Endothelial cell of umbilical vein (primary cell): ENCODE data around the gene C15orf39. TPM values are rescaled to one million over a fixed set of nuclear protein-coding genes. Genes with fewer than 3 reads are reported as not detected.

ENCODE experiments used
- BruUV-seq: library from RNA; stranded (reverse); fragments of 400-500 nt; replicated peaks from 2 replicates; lab custom pipeline; 2021; lab: Mats Ljungman, UMichigan
- CTCF ChIA-PET: fragments of 300-600, 350-600 bp; sonication (Branson Sonifier 250); formaldehyde crosslinking; loops from one replicate; lab custom pipeline; 2021; ENCODE audit warnings: antibody characterized with exemption, inconsistent platforms; lab: Charles Lee
- POLR2A ChIA-PET: fragments of 300-600, 350-600 bp; sonication (Branson Sonifier 250); formaldehyde crosslinking; loops from one replicate; lab custom pipeline; 2021; ENCODE audit warnings: antibody characterized with exemption, inconsistent platforms; lab: Charles Lee
- DNase-seq: peaks from one replicate; pipeline ENCODE4 v3.0.0-alpha.2; 2011; ENCODE audit warnings: low read depth, low spot score
- FAIRE-seq: peaks from 2 replicates; lab custom pipeline; 2011; peaks lifted over from hg19 to GRCh38; lab: Jason Lieb, UNC
- H2AFZ ChIP-seq: 2 replicates; pipeline ENCODE4 v1.6.0; 2012; ENCODE audit warnings: low read depth, low read length, control low read depth, inconsistent platforms
- H3K27ac ChIP-seq: 2 replicates; pipeline ENCODE4 v1.5.1; 2011; ENCODE audit warnings: low read depth, mild to moderate bottlenecking, control low read depth, low read length, moderate library complexity; ENCODE audit not compliant: insufficient read depth
- H3K27me3 ChIP-seq, 2 experiments: 2 replicates each; pipeline versions ENCODE4 v1.6.0 to v1.6.1; 2011; ENCODE audit warnings: low read length in 2 of 2, mixed read lengths in 1 of 2; ENCODE audit not compliant: control insufficient read depth in 2 of 2, insufficient read depth in 2 of 2
- H3K36me3 ChIP-seq, 2 experiments: 2 replicates in 1 of 2; 3 replicates in 1 of 2; pipeline ENCODE4 v1.5.1; 2011; ENCODE audit warnings: low read length in 2 of 2, mild to moderate bottlenecking in 1 of 2, moderate library complexity in 1 of 2; ENCODE audit not compliant: control insufficient read depth in 2 of 2, insufficient read depth in 2 of 2; ENCODE audit errors: extremely low read depth in 1 of 2
- H3K4me1 ChIP-seq: 3 replicates; pipeline ENCODE4 v1.5.1; 2011; ENCODE audit warnings: mild to moderate bottlenecking, low read length; ENCODE audit not compliant: control insufficient read depth, insufficient read depth; ENCODE audit errors: extremely low read depth
- H3K4me2 ChIP-seq: 2 replicates; pipeline ENCODE4 v1.6.1; 2011; ENCODE audit warnings: low read length, control low read depth, mixed read lengths; ENCODE audit not compliant: insufficient read depth
- H3K4me3 ChIP-seq, 3 experiments: fragments of 200-600 bp in 1 of 3; sonication (generic), shearing (Covaris generic) in 1 of 3; replicated peaks in 1 of 3; 2 replicates each; pipeline ENCODE4 v1.5.1; 2011 to 2016; ENCODE audit warnings: control low read depth in 3 of 3, low read length in 3 of 3, mild to moderate bottlenecking in 2 of 3, inconsistent platforms in 1 of 3, low read depth in 1 of 3, moderate library complexity in 1 of 3; ENCODE audit not compliant: insufficient read depth in 1 of 3
- H3K79me2 ChIP-seq: 2 replicates; pipeline ENCODE4 v1.6.0; 2012; ENCODE audit warnings: low read length, inconsistent platforms; ENCODE audit not compliant: control insufficient read depth, insufficient read depth
- H3K9ac ChIP-seq: replicated peaks from 2 replicates; pipeline ENCODE3; 2011; ENCODE audit warnings: low read length, control low read depth; ENCODE audit not compliant: insufficient read depth; ENCODE audit errors: extremely low read depth
- H3K9me1 ChIP-seq: replicated peaks from 3 replicates; pipeline ENCODE4 v1.6.0; 2011; ENCODE audit warnings: mild to moderate bottlenecking, low read length; ENCODE audit not compliant: control insufficient read depth, insufficient read depth; ENCODE audit errors: extremely low read depth
- H3K9me3 ChIP-seq: replicated peaks from 2 replicates; pipeline ENCODE4 v1.5.1; 2012; ENCODE audit warnings: low read length, inconsistent platforms; ENCODE audit not compliant: control insufficient read depth, insufficient read depth
- H4K20me1 ChIP-seq: replicated peaks from 2 replicates; pipeline ENCODE3; 2011; ENCODE audit warnings: mild to moderate bottlenecking, low read length; ENCODE audit not compliant: control insufficient read depth, insufficient read depth; ENCODE audit errors: extremely low read depth
- CTCF ChIP-seq, 2 donors: IDR thresholded peaks; 1 replicate in 1 of 2; 2 replicates in 1 of 2; pipeline ENCODE4 v1.5.1; 2011; ENCODE audit warnings: low read length in 2 of 2, mild to moderate bottlenecking in 2 of 2, moderate library complexity in 2 of 2, control low read depth in 1 of 2, inconsistent platforms in 1 of 2, low read depth in 1 of 2; ENCODE audit not compliant: insufficient read depth in 1 of 2; ENCODE audit errors: extremely low read depth in 1 of 2
- EZH2 ChIP-seq: IDR thresholded peaks from 2 replicates; pipeline ENCODE4 v1.6.1; 2012; ENCODE audit warnings: borderline replicate concordance, low read depth, mild to moderate bottlenecking, moderate library complexity, low read length, inconsistent platforms; ENCODE audit not compliant: severe bottlenecking
- FOS ChIP-seq: IDR thresholded peaks from 2 replicates; pipeline ENCODE4 v1.6.1; 2011; ENCODE audit warnings: mild to moderate bottlenecking, low read length, moderate library complexity, borderline replicate concordance; ENCODE audit not compliant: insufficient read depth
- GATA2 ChIP-seq: IDR thresholded peaks from 2 replicates; pipeline ENCODE4 v1.7.0; 2011; ENCODE audit warnings: low read depth, mild to moderate bottlenecking, moderate library complexity, mixed read lengths, low read length; ENCODE audit not compliant: insufficient read length, insufficient read depth
- JUN ChIP-seq: IDR thresholded peaks from 2 replicates; pipeline ENCODE4 v1.6.1; 2011; ENCODE audit warnings: borderline replicate concordance, low read depth; ENCODE audit not compliant: insufficient read length, insufficient read depth
- MAX ChIP-seq: IDR thresholded peaks from 2 replicates; pipeline ENCODE4 v1.6.1; 2011; ENCODE audit not compliant: insufficient read depth, insufficient read length
- MYC ChIP-seq: IDR thresholded peaks from one replicate; pipeline ENCODE4 v1.6.1; 2011; ENCODE audit warnings: mild to moderate bottlenecking, low read depth, low read length
- POLR2A ChIP-seq: IDR thresholded peaks from 2 replicates; pipeline ENCODE4 v1.6.1; 2012; ENCODE audit warnings: low read depth, mild to moderate bottlenecking, control low read depth, low read length
- POLR2AphosphoS5 ChIP-seq: IDR thresholded peaks from 2 replicates; pipeline ENCODE4 v1.6.1; 2012; ENCODE audit warnings: low read depth, mild to moderate bottlenecking, control low read depth, low read length, moderate library complexity; ENCODE audit not compliant: insufficient read depth
- dilution Hi-C: fragments of 300-500 bp; cut with MboI; formaldehyde crosslinking; loops from one replicate; pipeline ENCODE4 v1.15.0; 2019; ENCODE audit warnings: low sequenced_read_pairs; ENCODE audit not compliant: extremely low pct_ligation_motif_present
- intact Hi-C: fragments of 100-400 bp; cut with micrococcal nuclease; formaldehyde crosslinking; loops from one replicate; pipeline ENCODE4 v1.10.0; 2022
- polyA plus RNA-seq, 4 experiments: library from polyadenylated mRNA; depleted of rRNA in 3 of 4; stranded (reverse) in 3 of 4; unstranded in 1 of 4; fragments of >200 nt; gene quantifications; 2 replicates each; pipeline versions ENCODE4 v1.2.1 to v1.2.3, GENCODE V29; 2011 to 2012; ENCODE audit warnings: missing spikeins in 1 of 4
- total RNA-seq: library from RNA; stranded (reverse); gene quantifications from 2 replicates; pipeline ENCODE4 v1.2.3, GENCODE V29; 2021

The C15orf39 gene
- total and polyA plus RNA-seq, 2 donors (not counting 3 experiments of a cell fraction or from before 2014, with no cell fraction given) = 14.8 to 36.1 TPM

DNA sequence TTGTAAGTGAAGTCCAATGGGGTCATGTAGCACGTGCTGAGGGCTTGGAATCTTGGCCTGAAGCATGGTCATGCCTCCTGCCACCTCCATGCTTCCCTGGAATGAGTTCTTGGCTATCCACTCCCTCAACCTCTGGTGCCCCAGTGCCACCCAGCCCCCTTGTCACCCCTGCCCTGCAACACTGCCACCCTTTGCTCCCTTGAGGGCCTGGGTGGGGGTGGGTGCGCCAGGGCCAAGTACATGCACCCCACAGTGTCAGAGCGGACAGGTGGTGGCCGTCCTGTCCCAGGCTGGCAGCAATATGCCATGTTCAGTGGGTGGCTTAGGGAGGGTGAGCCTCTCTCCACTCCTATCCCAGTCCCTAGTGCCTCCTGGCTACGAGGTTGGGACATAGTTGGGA lies 27.6 kb upstream of the C15orf39 start:
- no peak overlapping the region for H3K4me2 ChIP-seq
- no peak overlapping the region for H3K9ac ChIP-seq
- H2AFZ ChIP-seq = no peak overlapping the region
- H3K36me3 ChIP-seq = no peaks in the 10 kb centered on the region
- H3K9me3 ChIP-seq = no peaks in the 10 kb centered on the region
- H3K27me3 ChIP-seq = no peaks in the 10 kb centered on the region
- DNase-seq (no peak), FAIRE-seq (no peak)
- dilution Hi-C loops = no loop called here
- H4K20me1 ChIP-seq = no peaks in the 10 kb centered on the region
- H3K4me1 ChIP-seq = peaks cover 15% of the 10 kb centered on the region
- no peaks in the 10 kb centered on the region for H3K9me1 ChIP-seq
- BruUV-seq = no TSS peak
- TF ChIP-seq MYC = no peak
- TF ChIP-seq GATA2 = no peak
- TF ChIP-seq JUN = no peak
- no peak for TF ChIP-seq EZH2
- no peak for TF ChIP-seq MAX
- TF ChIP-seq POLR2A = no peak
- no peak for TF ChIP-seq CTCF (IDR thresholded peaks at IDR 0.05; ENCODE audit: extremely low read depth in 1 of 2, insufficient read depth in 1 of 2, low read depth in 1 of 2, low read length in 2 of 2)
- TF ChIP-seq FOS = no peak
- no peak for TF ChIP-seq POLR2AphosphoS5
- ChIA-PET POLR2A (no interaction called here), CTCF (no interaction called here)
- H3K4me3 ChIP-seq = no peak overlapping the region
- H3K27ac ChIP-seq = no peak overlapping the region
- intact Hi-C loops = no loop called here
- H3K79me2 ChIP-seq = no peaks in the 10 kb centered on the region
